Kidney (tissue), 14 donors: ENCODE results near the gene IFI30. TPM values are rescaled to one million over a fixed set of nuclear protein-coding genes. Genes with fewer than 3 reads are reported as not detected.

Experiments used
- DNase-seq, 5 donors: peaks; one replicate each; pipeline ENCODE4 v3.0.0-alpha.2; 2013 to 2020
- FAIRE-seq: peaks from 2 replicates; lab custom pipeline; 2012; peaks lifted over from hg19 to GRCh38; lab: Jason Lieb, UNC
- H3K27ac ChIP-seq, 2 donors: one replicate each; pipeline ENCODE4 v1.7.0; 2013; ENCODE audit warnings: low read depth in 2 of 2, low read length in 2 of 2, inconsistent platforms in 1 of 2
- H3K27me3 ChIP-seq: one replicate; pipeline ENCODE4 v1.7.1; 2013; ENCODE audit warnings: low read length, inconsistent platforms; ENCODE audit not compliant: control insufficient read depth, insufficient read depth
- H3K36me3 ChIP-seq, 3 donors: one replicate each; pipeline versions ENCODE4 v1.7.0 to v1.7.1; 2013; ENCODE audit warnings: low read length in 3 of 3, control low read depth in 1 of 3, inconsistent platforms in 1 of 3; ENCODE audit not compliant: insufficient read depth in 3 of 3, control insufficient read depth in 2 of 3
- H3K4me1 ChIP-seq, 3 donors: one replicate each; pipeline versions ENCODE4 v1.7.0 to v1.7.1; 2013; ENCODE audit warnings: low read length in 3 of 3, inconsistent platforms in 1 of 3, low read depth in 1 of 3; ENCODE audit not compliant: control insufficient read depth in 2 of 3, insufficient read depth in 2 of 3
- H3K4me3 ChIP-seq, 3 donors: one replicate each; pipeline versions ENCODE4 v1.7.0 to v1.8.1; 2013; ENCODE audit warnings: low read length in 3 of 3, control low read depth in 1 of 3, inconsistent platforms in 1 of 3
- H3K9ac ChIP-seq, 3 donors: one replicate each; pipeline versions ENCODE4 v1.7.0 to v1.7.1; 2013; ENCODE audit warnings: low read length in 3 of 3, control low read depth in 1 of 3, inconsistent platforms in 1 of 3
- H3K9me3 ChIP-seq, 3 donors: one replicate each; pipeline versions ENCODE4 v1.7.0 to v1.7.1; 2013; ENCODE audit warnings: low read length in 3 of 3, control low read depth in 1 of 3, inconsistent platforms in 1 of 3; ENCODE audit not compliant: control insufficient read depth in 2 of 3, insufficient read depth in 1 of 3
- intact Hi-C: fragments of 100-400 bp; cut with DNase I; formaldehyde crosslinking; loops from one replicate; pipeline ENCODE4 v1.11.1; 2022
- polyA plus RNA-seq: library from polyadenylated mRNA; stranded (reverse); fragments of 350-450 nt; fragmentation: Illumina TruSeq; extraction: RNeasy Lipid Tissue Mini Kit (QIAGEN cat#74804); gene quantifications from one replicate; pipeline ENCODE4 v1.2.3, GENCODE V29; 2014; ENCODE audit warnings: low read depth, low replicate concordance; ENCODE audit not compliant: insufficient read depth
- total RNA-seq: library from RNA; stranded (reverse); fragmentation: NEBNext Ultra II Directional; extraction: Animal tissue kit (Norgen Biotek cat#: 25700); gene quantifications from one replicate; pipeline ENCODE4 v1.2.1, GENCODE V29; 2021
- TF ChIP-seq, protein P1 (sequence below): IDR thresholded peaks from 3 replicates; pipeline ENCODE4 v1.5.1; 2012; ENCODE audit warnings: mild to moderate bottlenecking, moderate library complexity, borderline replicate concordance; ENCODE audit not compliant: insufficient read depth; ENCODE audit errors: extremely low read depth
- donor health status: control.
- donor health status: control.
- donor health status: control.
- donor health status: control.
- donor health status: control.
- donor health status: DM: yes; HTN: yes; CAD: no.
- donor health status: Normal renal cell carcinoma (clear cell type).

The IFI30 gene
- total and polyA plus RNA-seq, 2 donors from 2014 or later, result 109 to 173 TPM

DNA sequence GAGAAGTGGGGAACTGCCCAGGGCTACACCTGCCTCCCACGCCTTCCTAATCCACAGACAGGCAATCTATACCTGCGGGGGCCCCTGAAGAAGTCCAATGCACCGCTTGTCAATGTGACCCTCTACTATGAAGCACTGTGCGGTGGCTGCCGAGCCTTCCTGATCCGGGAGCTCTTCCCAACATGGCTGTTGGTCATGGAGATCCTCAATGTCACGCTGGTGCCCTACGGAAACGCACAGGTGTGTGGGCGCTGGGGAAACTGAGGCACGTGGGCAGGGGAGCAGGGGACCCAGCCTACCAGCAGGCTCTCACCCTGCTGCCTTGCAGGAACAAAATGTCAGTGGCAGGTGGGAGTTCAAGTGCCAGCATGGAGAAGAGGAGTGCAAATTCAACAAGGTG lies 1.4 kb downstream of the IFI30 start:
- TF ChIP-seq, protein P1, sequence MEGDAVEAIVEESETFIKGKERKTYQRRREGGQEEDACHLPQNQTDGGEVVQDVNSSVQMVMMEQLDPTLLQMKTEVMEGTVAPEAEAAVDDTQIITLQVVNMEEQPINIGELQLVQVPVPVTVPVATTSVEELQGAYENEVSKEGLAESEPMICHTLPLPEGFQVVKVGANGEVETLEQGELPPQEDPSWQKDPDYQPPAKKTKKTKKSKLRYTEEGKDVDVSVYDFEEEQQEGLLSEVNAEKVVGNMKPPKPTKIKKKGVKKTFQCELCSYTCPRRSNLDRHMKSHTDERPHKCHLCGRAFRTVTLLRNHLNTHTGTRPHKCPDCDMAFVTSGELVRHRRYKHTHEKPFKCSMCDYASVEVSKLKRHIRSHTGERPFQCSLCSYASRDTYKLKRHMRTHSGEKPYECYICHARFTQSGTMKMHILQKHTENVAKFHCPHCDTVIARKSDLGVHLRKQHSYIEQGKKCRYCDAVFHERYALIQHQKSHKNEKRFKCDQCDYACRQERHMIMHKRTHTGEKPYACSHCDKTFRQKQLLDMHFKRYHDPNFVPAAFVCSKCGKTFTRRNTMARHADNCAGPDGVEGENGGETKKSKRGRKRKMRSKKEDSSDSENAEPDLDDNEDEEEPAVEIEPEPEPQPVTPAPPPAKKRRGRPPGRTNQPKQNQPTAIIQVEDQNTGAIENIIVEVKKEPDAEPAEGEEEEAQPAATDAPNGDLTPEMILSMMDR, result no peak
- Histone ChIP-seq H3K9me3 (no peaks in the 10 kb centered on the region), H3K4me3 (peak overlapping the region in 1 of 3 donors; percentile 57), H3K4me1 (peaks cover 0 to 5% (median 4%) of the 10 kb centered on the region in 3 donors), H3K36me3 (no peaks in the 10 kb centered on the region), H3K27ac (no peak overlapping the region), H3K9ac (no peak overlapping the region), H3K27me3 (no peaks in the 10 kb centered on the region)
- peak in 1 of 5 donors; percentile 31 for DNase-seq
- no peak for FAIRE-seq
- intact Hi-C loops, result no loop called here

DNA sequence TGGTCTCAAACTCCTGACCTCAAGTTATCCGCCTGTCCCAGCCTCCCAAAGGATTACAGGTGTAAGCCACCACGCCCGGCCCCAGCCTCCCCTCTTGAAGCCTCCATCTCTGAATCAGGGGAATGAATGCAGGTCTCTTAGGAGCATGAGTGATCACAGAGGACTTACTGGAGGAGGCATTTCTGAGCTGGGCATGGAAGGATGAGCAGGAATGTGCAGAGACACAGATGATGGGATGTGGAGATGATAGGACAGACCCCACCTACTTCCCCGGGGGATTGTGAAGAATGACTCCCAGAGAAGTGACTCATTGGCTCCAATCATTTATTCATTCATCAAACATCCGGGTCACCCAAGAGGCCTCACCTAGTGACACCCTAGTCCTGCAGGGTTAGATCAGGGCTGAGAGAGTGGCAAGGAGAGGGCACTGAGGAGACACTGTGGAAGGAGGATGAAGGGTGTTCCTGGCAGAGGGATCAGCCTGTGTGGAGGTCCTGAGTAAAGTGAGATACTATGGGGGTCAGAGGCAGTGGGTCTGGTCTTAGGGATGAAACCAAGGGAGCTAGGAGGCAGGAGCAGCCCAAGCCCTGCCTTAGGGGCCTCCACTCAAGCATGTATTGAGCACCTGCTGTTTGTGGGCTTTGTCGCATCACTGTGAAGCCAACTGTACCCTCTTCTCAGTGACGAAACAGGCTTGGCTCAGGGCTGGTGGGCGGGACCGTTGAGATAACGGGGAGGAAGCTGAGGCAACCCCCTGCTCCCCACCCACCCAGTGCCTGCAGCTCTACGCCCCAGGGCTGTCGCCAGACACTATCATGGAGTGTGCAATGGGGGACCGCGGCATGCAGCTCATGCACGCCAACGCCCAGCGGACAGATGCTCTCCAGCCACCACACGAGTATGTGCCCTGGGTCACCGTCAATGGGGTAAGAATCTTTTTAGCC lies 3.0 kb downstream of the IFI30 start:
- intact Hi-C loops, result no loop called here
- Histone ChIP-seq H3K4me1 (peaks cover 0 to 5% (median 4%) of the 10 kb centered on the region in 3 donors), H3K27me3 (no peaks in the 10 kb centered on the region), H3K9me3 (no peaks in the 10 kb centered on the region), H3K9ac (no peak overlapping the region), H3K36me3 (no peaks in the 10 kb centered on the region), H3K4me3 (no peak overlapping the region), H3K27ac (no peak overlapping the region)
- DNase-seq (no peak), FAIRE-seq (no peak)
- TF ChIP-seq, protein P1, result no peak

DNA sequence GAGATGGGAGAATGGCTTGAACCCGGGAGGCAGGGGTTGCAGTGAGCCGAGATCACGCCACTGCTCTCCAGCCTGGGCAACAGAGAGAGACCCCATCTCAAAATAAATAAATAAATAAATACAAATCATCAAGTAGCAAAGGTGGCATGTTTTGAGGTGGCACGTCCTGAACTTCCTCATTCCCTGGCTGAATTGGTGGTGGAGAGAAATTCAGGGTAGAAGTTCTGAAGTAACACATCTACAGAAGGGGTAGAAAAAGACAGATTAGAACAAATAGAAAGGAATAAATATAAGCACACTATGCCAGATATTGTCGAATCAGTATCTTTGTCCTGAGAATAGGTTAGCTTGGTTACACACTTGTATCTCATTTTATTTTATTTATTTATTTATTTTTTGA lies 6.3 kb downstream of the IFI30 start:
- H3K27ac ChIP-seq, result no peak overlapping the region
- H3K4me3 ChIP-seq, result no peak overlapping the region
- intact Hi-C loops, result no loop called here
- TF ChIP-seq, protein P1, result no peak
- DNase-seq (no peak), FAIRE-seq (no peak)
- H3K4me1 ChIP-seq, result peaks cover 0 to 3% (median 0%) of the 10 kb centered on the region in 3 donors
- no peak overlapping the region for H3K9ac ChIP-seq
- no peaks in the 10 kb centered on the region for H3K36me3 ChIP-seq
- no peaks in the 10 kb centered on the region for H3K9me3 ChIP-seq
- no peaks in the 10 kb centered on the region for H3K27me3 ChIP-seq
